ENCODE data around the gene COL6A2. TPM values are rescaled to one million over a fixed set of nuclear protein-coding genes. Genes with fewer than 3 reads are reported as not detected.
A peak's percentile ranks its signal among the peaks of the same experiment; 100 is the strongest.
"Not testable (repeated sequence)": the region's sequence is repeated elsewhere in the genome, so short reads cannot be mapped to it uniquely, and the experiment has no call there.

The COL6A2 gene
- 5.4 and 33.7 TPM in 2 replicates for total RNA-seq

DNA sequence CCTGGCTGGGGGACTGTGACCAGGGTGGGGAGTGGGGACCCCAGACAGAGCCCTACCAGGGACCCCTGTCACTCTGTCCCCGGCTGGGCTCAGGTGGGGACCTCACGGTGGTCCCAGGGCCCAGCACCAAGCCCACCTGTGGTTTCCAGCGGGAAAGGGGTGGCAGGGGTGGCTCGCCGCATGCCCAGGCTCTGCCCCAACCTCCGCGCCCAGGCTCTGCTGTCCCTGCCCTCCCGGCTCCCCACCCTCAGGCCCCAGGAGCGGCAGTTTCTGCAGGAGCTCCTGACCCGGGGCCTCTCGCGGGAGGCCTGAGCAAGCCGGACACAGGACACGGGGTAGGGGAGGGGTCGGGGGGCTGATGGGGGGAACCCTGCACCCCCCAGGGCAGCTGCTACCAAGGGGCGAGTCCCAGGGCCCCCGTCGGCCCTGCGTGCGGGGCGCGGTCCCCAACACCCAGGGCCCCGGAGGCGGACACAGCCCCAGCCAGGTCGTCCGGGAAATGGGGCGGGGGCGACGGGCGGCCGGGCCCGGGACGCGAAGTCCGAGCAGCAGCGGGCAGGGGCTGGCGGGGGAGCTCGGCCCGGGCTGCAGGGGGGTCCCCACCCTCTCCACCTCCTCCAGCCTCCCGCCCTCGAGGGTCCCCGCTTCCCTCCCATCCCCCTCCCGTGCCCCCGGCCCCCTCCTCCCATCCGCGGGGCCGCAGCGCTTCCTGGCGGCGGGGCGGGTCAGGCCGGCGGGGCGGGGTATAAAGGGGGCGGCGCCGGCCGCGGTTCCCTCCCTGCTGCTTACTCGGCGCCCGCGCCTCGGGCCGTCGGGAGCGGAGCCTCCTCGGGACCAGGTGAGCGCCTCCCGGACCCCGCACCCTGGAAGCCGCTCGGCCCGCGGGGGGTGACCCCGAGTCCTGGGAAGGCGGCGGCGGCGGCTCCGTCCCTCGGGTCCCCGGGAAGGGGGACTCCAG lies at the start of gene COL6A2:
Gene COL6A2 (plus strand): TSS at position 777 of the 958 bp plus-strand sequence.
- peak in 1 of 2 donors; percentile 10 for DNase-seq (ENCODE audit: low read depth in 2 of 2)

DNA sequence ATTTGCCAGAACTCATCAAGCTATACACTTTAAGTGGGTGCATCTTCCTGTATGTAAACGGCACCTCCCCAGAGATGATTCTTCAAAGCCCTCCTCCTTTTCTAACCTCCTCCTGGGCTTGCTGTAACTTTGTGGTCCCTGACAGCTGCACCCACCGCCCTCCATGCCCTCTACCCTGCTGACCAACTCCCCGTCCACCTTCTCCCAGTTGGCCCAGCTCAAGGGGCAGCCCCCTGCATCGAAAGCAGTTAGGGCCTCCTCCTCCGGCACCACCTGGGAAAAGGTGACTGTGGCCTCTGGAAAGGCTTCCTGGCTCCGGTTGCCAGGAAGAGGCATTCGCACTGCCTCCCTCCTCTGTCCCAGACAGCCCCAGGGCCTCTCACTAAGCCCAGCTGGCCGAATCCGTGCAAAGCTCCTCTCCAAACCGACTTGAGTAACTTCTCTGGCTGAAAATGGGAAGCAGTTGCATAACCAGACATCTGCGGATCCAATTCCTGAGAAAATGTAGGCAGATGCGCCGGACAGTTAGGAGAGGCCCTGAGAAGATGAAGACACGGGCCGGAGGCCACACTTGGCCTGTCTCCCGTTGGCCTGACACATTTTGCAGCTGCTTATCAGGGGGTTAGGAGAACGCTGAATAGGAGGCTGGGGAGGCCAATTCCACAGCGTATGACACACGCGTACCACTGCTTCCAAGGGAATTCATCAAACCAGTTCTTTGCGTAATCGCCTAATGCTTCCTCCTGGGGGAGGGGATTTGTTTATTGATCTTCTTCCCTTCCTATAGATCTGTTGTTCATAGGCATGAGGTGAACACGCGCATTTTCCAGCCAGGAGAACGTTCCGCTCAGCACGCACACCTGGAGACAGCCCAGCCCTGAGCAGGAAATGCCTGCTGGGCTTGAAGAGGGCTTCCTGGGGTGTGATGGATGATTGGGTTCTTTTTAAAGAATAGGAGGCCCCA lies 48.7 kb upstream of the COL6A2 start:
- no peak for DNase-seq (ENCODE audit: low read depth in 2 of 2)

DNA sequence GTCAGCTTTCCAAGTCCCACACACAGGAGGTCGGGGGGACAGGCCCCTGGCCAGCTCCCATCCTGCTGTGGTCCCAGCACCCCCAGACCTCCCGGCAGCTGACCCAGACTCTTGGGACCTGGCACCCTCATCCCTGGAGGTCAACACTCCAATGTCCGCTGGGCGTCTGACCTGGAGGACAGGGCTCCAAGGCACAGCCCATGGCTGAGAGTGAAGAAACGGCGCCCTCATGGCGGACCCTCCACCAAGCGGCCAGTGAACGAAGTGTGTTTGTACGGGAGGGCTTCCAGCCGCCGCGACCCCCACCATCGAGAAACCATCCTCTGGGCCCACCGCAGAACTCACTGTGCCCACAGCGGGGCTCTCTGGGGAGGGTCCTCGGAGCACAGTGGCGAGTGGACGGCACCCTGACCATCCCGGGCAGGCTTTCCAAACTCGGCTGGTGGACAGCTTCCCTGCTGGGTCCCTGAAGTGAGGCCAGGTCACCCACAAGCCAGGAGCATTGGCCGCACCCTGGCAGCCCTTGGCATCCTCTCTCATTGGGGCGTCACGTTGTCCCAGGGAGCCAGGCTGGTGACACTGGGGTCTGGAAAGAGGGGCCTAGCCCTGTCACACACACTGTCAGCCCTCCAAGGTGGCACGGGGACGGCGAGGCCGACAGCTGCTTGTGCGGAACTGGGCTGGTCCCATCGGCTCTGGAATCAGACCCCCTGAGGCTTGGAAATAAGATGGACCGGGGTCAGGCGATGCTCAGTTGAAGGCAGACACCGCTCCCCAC lies 47.8 kb upstream of the COL6A2 start:
- DNase-seq (ENCODE audit: low read depth in 2 of 2) = no peak

DNA sequence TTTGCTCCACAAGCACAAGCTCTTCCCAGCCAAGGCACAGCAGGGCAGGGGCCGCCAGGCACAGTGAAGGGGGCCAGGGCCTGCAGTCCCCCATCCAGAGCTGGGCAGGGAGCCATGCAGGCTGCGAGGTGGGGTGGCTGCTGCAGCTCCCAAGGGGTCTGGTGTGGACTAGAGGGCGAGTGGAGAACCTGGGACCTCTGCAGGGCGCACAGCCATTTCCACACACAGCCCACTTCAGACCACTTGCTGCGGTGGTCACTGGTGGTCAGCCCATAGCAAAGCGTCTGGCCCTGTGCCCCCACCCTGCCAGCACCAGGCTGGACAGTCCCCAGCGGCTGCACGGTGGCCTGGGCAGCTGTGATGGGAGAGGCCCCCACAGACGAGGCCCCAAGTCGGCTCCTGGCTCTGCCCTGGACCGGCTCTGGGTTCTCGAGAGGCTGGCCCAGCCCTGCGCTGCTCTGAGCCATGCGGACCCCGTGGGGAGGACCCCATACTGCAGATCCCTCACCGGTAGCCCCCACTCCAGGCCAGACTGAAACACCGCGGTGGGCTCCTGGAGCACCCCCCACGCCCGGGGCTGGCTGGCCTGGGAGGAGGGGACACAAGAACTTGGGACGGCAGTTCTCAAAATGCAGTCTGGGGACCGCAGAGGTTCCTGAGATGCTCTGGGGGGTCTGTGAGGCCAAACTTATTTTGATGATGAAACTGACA lies 47.1 kb upstream of the COL6A2 start:
- DNase-seq (ENCODE audit: low read depth in 2 of 2) = no peak

DNA sequence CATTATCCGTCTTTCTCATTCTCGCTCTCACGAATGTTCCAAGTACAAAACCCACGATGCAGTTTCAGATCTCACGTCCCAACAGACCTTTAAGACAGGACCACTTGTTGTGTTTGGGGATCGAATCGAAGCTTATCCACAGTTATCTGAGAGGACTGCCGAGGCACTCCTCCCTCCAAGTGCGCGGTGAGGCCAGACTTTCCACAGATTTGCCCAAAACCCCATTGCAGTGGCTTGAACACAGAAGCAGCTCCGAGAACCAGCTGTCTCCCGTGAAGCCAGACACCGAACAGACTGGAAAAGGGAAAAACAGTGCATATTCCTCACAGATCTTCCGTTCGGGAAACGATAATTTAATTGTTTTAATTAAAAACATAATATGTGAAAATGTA lies 46.5 kb upstream of the COL6A2 start:
- no peak for DNase-seq (ENCODE audit: low read depth in 2 of 2)

DNA sequence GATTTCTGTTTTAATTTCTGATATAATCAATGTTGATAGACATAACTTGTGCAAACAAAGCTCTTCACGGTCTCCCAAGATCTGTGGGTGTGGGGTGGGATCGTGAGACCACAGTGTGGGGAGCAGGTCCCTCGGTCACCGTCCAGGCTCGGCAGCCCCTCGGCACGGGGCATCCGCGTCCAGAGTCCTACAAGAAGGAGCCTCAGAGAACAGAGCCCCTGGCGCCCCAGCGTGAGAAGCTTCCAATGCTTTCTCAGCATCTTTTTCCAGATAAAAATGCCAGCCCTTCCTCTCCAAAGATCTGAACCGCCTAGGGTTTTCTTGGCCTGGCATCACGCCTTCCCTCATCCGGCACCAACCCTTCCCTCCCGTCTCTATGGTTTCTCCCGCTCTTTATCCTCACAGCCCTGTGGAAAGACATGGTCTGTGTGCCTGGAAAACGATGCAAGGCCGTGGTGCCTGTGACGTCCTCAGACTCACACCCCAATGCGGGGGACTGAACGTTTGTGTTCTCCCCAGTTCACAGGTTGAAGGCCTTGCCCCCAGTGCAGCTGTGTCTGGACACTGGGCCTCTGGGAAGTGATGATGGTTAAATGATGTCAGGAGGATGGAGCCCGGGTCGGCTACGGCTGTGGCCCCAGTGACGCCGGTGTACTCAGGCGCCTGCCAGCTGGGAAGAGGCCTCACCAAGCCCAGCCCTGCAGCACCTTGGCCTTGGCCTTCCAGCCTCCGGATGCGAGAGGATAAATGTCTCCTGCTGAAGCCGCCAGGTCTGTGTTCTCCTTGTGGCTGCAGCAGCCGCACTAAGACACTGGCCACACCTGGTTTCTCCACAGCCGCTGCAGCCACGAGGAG lies 45.9 kb upstream of the COL6A2 start:
- no peak for DNase-seq (ENCODE audit: low read depth in 2 of 2)

DNA sequence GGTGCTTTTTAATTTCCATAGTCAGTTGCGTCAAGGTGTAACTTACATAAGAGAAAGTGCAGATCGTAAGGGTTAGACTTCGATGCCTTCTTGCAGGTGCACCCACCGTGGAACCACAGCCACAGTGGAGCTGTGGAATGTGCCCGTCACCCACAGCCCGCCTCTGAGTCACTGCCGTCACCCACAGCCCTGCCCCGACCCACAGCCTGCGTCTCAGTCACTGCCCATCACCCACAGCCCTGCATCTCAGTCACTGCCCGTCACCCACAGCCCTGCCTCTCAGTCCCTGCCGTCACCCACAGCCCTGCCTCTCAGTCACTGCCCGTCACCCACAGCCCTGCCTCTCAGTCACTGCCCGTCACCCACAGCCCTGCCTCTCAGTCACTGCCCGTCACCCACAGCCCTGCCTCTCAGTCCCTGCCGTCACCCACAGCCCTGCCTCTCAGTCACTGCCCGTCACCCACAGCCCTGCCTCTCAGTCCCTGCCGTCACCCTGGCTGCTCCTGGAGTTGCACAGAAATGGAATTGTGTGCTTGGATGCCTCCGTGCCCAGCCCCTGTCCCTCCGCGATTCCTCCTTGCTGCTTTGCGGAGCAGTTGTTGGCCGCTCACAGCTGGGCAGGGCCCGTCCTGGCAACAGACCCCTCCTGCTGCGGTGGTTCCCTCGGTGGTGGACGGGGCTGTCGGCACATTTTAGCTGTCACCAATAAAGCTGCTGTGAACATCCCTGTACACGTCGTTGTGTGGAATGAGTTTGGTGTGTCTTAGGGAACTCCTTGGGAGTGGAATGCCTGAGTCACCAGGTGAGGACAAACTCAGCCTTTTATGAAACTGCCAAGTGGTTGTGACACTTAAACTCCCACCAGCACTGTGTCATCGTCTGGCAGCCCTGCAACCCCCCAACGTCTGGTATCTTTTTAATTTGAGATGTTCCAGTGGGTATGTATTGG lies 44.9 kb upstream of the COL6A2 start:
- DNase-seq (ENCODE audit: low read depth in 2 of 2) = no peak

DNA sequence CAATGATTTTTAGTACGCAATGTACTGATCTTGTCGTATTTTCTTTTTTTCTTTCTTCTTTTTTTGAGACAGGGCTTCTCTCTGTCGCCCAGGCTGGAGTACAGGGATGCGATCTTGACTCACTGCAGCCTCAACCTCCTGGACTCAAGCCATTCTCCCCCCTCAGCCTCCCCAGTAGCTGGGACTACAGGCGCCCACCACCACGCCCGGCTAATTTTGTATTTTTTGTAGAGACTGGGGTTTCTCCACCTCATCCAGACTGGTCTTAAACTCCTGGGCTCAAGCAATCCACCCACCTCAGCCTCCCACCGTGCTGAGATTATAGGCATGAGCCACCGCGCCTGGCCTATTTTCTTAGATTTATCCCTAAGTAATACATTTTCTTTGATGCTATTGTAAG lies 43.9 kb upstream of the COL6A2 start:
- DNase-seq (ENCODE audit: low read depth in 2 of 2) = no peak

DNA sequence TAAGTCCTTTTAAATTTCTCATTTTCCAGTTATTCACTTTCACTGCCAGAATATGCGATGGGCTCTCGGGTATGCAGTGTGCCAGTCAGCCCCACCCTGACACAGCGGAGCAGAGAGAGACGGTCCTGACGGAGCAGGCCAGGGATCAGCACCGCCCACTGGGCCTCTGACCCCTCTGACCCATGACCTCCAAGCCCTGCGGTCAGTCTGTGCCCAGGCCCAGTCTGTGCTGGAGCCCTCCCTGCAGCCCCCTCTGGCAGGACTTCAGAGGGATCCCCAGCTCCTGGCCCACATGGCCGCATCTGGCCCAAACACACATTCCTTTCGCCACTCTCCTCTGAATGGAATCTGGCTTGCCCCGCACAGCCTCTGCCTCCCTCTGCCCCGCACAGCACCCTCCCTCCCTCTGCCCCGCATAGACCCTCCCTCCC lies 43.4 kb upstream of the COL6A2 start:
- no peak for DNase-seq (ENCODE audit: low read depth in 2 of 2)

DNA sequence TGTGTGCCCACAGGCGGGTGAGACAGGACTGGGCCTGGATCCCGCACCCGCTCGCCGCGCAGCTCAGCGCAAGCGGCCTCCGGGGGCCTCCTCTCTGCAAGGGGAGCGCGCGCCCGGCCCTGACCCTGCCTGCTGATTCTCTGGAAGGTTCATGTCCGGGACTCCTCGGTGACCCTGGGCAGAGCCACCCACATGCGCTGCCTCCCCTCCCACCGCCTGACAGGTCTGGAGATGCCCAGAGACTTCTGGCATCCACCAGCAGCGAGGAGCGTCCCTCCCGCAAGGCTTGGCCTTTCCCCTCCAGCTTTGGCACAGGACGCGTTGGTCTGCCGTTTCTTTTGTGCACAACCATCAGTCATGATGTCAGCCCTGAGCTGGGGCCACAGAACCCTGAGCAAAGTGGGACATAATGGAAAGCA lies 42.0 kb upstream of the COL6A2 start:
- DNase-seq (ENCODE audit: low read depth in 2 of 2) = no peak

DNA sequence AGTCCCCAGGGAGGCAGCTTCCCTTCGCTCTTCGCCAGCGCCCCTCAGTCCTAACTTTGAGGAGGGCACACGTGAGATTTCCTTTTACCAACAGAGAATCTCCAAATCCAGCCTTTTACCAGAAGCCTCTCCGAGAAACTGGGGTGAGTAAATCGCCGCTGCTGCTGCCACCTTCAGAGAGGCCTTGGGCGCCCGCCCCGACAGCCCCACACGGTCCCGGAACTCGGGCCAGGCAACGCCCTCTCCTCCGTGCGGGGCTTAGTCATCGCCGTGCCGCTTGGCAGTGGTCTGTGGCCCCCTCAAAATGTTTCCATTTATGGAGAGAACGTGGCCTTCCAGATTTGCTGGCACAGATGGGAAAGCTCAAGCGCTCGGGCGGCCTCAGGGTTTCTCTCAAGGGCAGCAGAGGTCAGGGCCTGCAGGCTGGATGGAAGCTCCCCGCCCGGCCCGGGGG lies 41.4 kb upstream of the COL6A2 start:
- no peak for DNase-seq (ENCODE audit: low read depth in 2 of 2)

DNA sequence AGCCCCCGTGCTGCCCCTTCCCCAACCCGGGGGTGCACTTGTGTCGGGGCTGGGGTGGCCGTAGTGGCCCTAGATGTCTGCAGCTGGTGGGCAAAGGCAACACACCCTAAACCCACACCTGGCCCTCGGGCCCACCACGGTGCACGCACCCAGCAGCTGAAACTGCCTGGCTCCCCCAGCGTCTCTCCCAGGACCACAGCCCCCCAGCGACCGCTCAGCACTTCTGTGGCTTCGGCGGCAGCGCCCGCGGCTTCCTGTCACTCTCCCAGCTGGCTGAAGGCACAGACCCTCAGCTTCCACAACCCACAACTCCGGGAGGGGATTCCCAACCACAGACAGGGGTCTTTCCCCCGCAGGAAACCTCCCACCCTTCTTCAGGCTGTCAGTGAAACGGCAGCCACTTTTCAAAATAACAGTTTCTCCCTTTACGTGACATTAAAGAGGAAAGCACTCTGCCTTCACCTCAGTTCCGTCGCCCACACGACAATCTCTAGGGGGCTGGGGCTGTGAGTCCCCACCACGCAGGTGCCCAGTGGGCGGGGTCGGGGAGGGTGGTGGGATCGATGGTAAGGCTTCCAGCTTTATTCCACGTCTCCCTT lies 40.7 kb upstream of the COL6A2 start:
- no peak for DNase-seq (ENCODE audit: low read depth in 2 of 2)

DNA sequence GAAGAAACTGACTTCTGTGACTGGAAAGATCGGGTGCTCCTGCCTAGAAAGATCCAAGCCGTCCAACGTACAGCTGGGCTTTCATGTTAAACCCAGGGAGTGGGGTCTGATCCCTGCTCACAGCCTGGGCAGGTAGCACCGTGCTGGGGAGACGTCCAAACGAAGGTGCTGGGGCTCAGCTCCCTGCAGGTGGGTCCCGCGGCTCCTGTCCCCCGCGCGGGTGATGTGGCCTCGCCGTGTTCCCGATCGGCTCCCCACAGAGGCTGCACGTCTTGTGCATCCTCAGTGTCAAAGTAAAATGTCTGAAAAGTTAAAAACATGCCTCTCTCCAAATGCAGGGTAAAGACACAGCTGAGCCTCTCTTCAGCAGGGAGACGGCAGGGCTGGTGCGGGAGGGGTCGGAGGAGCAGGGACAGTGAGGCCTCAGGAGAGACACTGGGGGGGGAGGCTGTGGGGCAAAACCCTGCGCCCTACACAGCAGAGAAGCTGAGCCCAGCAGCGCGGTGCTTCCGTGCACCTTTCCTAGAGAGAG lies 40.1 kb upstream of the COL6A2 start:
- DNase-seq (ENCODE audit: low read depth in 2 of 2) = no peak

DNA sequence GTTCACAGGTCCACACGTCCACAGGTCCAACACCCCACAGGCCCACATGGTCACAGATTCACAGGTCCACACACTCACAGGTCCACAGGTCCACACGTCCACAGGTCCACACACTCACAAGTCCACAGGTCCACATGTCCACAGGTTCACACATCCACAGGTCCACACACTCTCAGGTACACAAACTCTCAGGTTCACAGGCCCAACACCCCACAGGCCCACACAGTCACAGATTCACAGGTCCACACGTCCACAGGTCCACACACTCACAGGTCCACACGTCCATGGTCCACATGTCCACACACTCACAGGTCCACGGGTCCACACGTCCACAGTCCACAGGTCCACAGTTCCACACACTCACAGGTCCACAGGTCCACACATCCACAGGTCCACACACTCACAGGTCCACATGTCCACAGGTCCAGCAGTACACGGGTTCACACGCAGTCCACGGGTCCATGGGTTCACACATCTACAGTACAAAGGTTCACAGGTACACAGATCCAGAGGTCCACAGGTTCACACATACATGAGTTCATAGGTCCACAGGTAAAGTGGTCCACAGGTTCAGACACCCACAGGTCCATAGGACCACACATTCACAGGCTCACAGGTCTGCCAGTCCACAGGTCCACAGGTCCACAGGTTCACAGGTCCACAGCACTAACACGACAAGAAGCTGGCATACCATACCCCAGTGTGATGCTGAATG lies 39.3 kb upstream of the COL6A2 start:
- no peak for DNase-seq (ENCODE audit: low read depth in 2 of 2)

DNA sequence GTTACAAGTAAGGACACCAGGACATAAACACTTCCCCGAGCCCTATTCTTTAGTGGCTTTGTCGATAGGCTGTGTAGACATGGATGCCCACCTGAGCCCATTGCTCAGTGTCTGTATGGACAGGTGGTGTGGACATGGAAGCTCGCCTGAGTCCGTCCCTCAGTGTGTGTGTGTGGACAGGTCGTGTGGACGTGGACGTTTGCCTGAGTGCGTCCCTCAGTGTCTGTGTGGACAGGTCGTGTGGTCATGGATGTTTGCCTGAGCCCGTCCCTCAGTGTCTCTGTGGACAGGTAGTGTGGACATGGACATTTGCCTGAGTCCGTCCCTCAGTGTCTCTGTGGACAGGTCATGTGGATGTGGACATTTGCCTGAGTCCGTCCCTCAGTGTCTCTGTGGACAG lies 38.7 kb upstream of the COL6A2 start:
- DNase-seq (ENCODE audit: low read depth in 2 of 2) = no peak

DNA sequence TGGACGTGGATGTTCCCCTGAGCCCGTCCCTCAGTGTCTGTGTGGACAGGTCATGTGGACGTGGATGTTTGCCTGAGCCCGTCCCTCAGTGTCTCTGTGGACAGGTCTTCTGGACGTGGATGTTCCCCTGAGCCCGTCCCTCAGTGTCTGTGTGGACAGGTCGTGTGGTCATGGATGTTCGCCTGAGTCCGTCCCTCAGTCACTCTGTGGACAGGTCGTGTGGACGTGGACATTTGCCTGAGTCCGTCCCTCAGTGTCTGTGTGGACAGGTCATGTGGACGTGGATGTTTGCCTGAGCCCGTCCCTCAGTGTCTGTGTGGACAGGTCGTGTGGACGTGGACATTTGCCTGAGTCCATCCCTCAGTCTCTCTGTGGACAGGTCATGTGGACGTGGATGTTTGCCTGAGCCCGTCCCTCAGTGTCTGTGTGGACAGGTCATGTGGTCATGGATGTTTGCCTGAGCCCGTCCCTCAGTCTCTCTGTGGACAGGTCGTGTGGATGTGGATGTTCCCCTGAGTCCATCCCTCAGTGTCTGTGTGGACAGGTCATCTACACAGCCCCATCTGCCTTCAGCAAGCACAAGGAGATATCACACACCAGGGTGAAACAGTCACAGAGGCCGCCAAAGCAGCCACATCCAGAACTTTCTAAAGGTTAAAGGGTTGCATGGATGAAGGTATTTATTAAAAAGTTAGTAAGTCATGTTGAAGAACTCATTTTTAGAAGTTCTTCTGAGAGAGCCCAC lies 38.0 kb upstream of the COL6A2 start:
- DNase-seq (ENCODE audit: low read depth in 2 of 2) = not testable (repeated sequence)

Measured in lung microvascular endothelial cell (primary cell).